RCC 7860 (cell line): ENCODE measurements around the gene AKAP9.
"Not testable (repeated sequence)": the region's sequence is repeated elsewhere in the genome, so short reads cannot be mapped to it uniquely, and the experiment has no call there.

ENCODE experiments used
- DNase-seq: peaks from one replicate; pipeline ENCODE4 v3.0.0-alpha.2; 2015; ENCODE audit warnings: low spot score
- FAIRE-seq: peaks from 2 replicates; lab custom pipeline; 2012; peaks lifted over from hg19 to GRCh38; lab: Jason Lieb, UNC

The AKAP9 gene

GRCh38 chr7:91940572-91941341 is at the start of gene AKAP9:
Gene AKAP9, plus strand, starts transcription at chr7:91940862. Its CDS starts 238 bp downstream, at chr7:91941100.
- DNase-seq = peak; percentile 75
- peak; percentile 43 for FAIRE-seq

- DNase-seq (no peak), FAIRE-seq (no peak)
Observed at GRCh38 chr7:91892099-91892705, 48.5 kb upstream of the AKAP9 start.

- DNase-seq (peak; percentile 40), FAIRE-seq (peak; percentile 8)
Observed at GRCh38 chr7:91892821-91893340, 47.8 kb upstream of the AKAP9 start.

- not testable (repeated sequence) for FAIRE-seq, DNase-seq
Observed at GRCh38 chr7:91893699-91894098, 47.0 kb upstream of the AKAP9 start.

- DNase-seq = no peak
Observed at GRCh38 chr7:91894781-91895480, 45.7 kb upstream of the AKAP9 start.

GRCh38 chr7:91898240-91898992 is 42.2 kb upstream of the AKAP9 start:
- DNase-seq (no peak), FAIRE-seq (no peak)

More at GRCh38 chr7:91894781-91895480, 45.7 kb upstream of the AKAP9 start:
- FAIRE-seq = no peak

GRCh38 chr7:91899563-91899962 is 41.1 kb upstream of the AKAP9 start:
- FAIRE-seq = no peak

GRCh38 chr7:91910171-91910570 is 30.5 kb upstream of the AKAP9 start:
- DNase-seq = no peak
- FAIRE-seq = no peak

More at GRCh38 chr7:91899563-91899962, 41.1 kb upstream of the AKAP9 start:
- no peak for DNase-seq

- DNase-seq = no peak
- FAIRE-seq = no peak
Observed at GRCh38 chr7:91911121-91911520, 29.5 kb upstream of the AKAP9 start.

GRCh38 chr7:91912494-91912893 is 28.2 kb upstream of the AKAP9 start:
- FAIRE-seq (no peak), DNase-seq (no peak)

- DNase-seq (no peak), FAIRE-seq (no peak)
Observed at GRCh38 chr7:91913612-91914011, 27.1 kb upstream of the AKAP9 start.

GRCh38 chr7:91915401-91916050 is 25.1 kb upstream of the AKAP9 start:
- DNase-seq (no peak), FAIRE-seq (no peak)

- DNase-seq = no peak
- no peak for FAIRE-seq
Observed at GRCh38 chr7:91916051-91916440, 24.6 kb upstream of the AKAP9 start.

GRCh38 chr7:91918356-91918755 is 22.3 kb upstream of the AKAP9 start:
- FAIRE-seq (no peak), DNase-seq (no peak)

GRCh38 chr7:91922857-91923256 is 17.8 kb upstream of the AKAP9 start:
- FAIRE-seq (no peak), DNase-seq (no peak)

GRCh38 chr7:91927912-91928311 is 12.8 kb upstream of the AKAP9 start:
- FAIRE-seq = no peak
- no peak for DNase-seq

GRCh38 chr7:91929463-91929862 is 11.2 kb upstream of the AKAP9 start:
- DNase-seq (no peak), FAIRE-seq (no peak)

- DNase-seq (no peak), FAIRE-seq (no peak)
Observed at GRCh38 chr7:91940171-91940570, 491 bp upstream of the AKAP9 start.

GRCh38 chr7:91941450-91941849 is 788 bp downstream of the AKAP9 start:
- FAIRE-seq (no peak), DNase-seq (peak; percentile 34)

GRCh38 chr7:91942312-91942711 is 1.6 kb downstream of the AKAP9 start:
- DNase-seq (no peak), FAIRE-seq (no peak)
